CD4-positive, CD25-positive, alpha-beta regulatory T cell (primary cell): ENCODE measurements around the gene YPEL5. TPM values are rescaled to one million over a fixed set of nuclear protein-coding genes. Genes with fewer than 3 reads are reported as not detected.
A peak's percentile ranks its signal among the peaks of the same experiment; 100 is the strongest.

Source experiments
- ATAC-seq, 2 donors: fragments of 150-1000 bp; cut with Tn5 transposase; one replicate each; pipeline ENCODE4 v1.10.0; 2021; ENCODE audit warnings: low read depth in 2 of 2, moderate number of reproducible peaks in 2 of 2, moderate library complexity in 1 of 2
- DNase-seq, 3 donors: peaks; one replicate each; pipeline versions ENCODE4 v3.0.0 to v3.0.0-alpha.2; 2012 to 2022; ENCODE audit warnings: mixed read lengths in 1 of 3
- H3K27ac ChIP-seq: one replicate; pipeline ENCODE4 v1.7.0; 2013; ENCODE audit warnings: mild to moderate bottlenecking, low read length; ENCODE audit not compliant: insufficient read depth, poor library complexity, severe bottlenecking
- H3K27me3 ChIP-seq: one replicate; pipeline ENCODE4 v1.7.0; 2013; ENCODE audit warnings: low read length; ENCODE audit not compliant: control insufficient read depth, insufficient read depth
- H3K36me3 ChIP-seq: one replicate; pipeline ENCODE4 v1.7.0; 2013; ENCODE audit warnings: mild to moderate bottlenecking, low read length, moderate library complexity; ENCODE audit not compliant: control insufficient read depth, insufficient read depth
- H3K4me1 ChIP-seq: 2 replicates; pipeline ENCODE4 v1.7.0; 2013; ENCODE audit warnings: mild to moderate bottlenecking, low read length; ENCODE audit not compliant: insufficient read depth, control insufficient read depth, poor library complexity, severe bottlenecking
- H3K4me3 ChIP-seq: one replicate; pipeline ENCODE4 v1.7.0; 2013; ENCODE audit warnings: low read depth, mild to moderate bottlenecking, low read length, moderate library complexity
- H3K9me3 ChIP-seq, 2 experiments: 1 replicate in 1 of 2; 2 replicates in 1 of 2; pipeline ENCODE4 v1.7.0; 2013; ENCODE audit warnings: low read length in 2 of 2, mild to moderate bottlenecking in 1 of 2, moderate library complexity in 1 of 2; ENCODE audit not compliant: control insufficient read depth in 2 of 2
- H3K27ac Mint-ChIP-seq, 3 donors: one replicate each; pipeline ENCODE4 v1.8.0; 2020 to 2022; ENCODE audit warnings: mild to moderate bottlenecking in 3 of 3, mixed read lengths in 3 of 3, moderate library complexity in 2 of 3
- H3K27me3 Mint-ChIP-seq: one replicate; pipeline ENCODE4 v1.8.0; 2022; ENCODE audit warnings: mild to moderate bottlenecking, mixed read lengths
- H3K36me3 Mint-ChIP-seq: one replicate; pipeline ENCODE4 v1.8.0; 2020; ENCODE audit warnings: mixed read lengths
- H3K4me1 Mint-ChIP-seq, 4 donors: one replicate each; pipeline ENCODE4 v1.8.0; 2020 to 2022; ENCODE audit warnings: mixed read lengths in 4 of 4, mild to moderate bottlenecking in 1 of 4
- H3K4me3 Mint-ChIP-seq, 4 donors: one replicate each; pipeline ENCODE4 v1.8.0; 2020 to 2022; ENCODE audit warnings: mild to moderate bottlenecking in 4 of 4, mixed read lengths in 4 of 4, moderate library complexity in 3 of 4
- H3K9me3 Mint-ChIP-seq, 7 donors: one replicate each; pipeline ENCODE4 v1.8.0; 2020 to 2022; ENCODE audit warnings: mixed read lengths in 7 of 7, mild to moderate bottlenecking in 3 of 7, moderate library complexity in 2 of 7
- polyA plus RNA-seq, 4 donors: library from polyadenylated mRNA; unstranded; fragments of 300-500 nt; fragmentation: Illumina TruSeq; gene quantifications; one replicate each; pipeline ENCODE4 v1.2.3, GENCODE V29; 2021
- total RNA-seq: library from RNA; stranded (reverse); gene quantifications from one replicate; pipeline ENCODE4 v1.2.3, GENCODE V29; 2022

YPEL5 gene
- total and polyA plus RNA-seq, 5 donors from 2014 or later = 158 to 616 (median 176) TPM

DNA sequence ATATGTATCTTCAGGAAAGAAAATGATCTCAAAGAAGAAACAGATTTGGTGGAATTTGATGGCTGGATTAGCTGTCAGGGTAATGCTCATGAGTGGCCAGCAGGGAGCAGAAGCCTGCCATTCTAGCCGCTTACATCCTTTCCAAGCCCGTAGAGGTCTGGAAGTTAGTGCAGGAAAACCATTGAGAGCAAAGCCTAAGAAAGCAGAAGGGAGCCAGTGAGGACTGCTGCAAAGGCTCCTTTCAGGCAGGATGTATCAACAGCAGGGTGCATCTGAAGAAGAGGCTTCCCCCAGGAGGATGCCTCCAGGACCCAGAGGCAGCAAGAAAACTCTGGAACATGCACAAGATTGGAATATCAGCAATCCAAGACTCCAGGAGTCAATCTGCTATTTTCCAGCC, 61.6 kb downstream of the YPEL5 start:
- peak overlapping the region; percentile 22 for H3K4me3 ChIP-seq

DNA sequence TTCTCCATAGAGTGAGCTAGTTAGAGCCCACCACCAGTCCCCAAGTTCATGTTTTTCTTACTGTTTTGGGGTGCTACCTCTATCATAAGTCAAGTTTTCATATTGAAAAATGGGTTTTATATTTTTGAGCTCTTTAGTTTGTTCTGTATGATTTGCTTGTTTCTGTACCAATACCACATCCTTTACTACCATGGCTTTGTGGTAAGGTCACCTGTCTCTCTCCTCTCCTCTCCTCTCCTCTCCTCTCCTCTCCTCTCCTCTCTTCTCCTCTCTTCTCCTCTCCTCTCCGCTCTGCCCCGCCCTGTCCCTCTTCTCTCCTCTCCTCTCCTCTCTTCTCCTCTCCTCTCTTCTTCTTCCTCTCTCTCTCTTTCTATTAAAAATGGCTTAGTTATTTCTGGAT, 62.4 kb downstream of the YPEL5 start:
- Mint-ChIP-seq H3K27me3 (peaks cover 5% of the 10 kb centered on the region), H3K4me1 (peaks cover 9 to 24% (median 12%) of the 10 kb centered on the region in 4 donors), H3K27ac (peak overlapping the region; percentile 68 to 79 (median 73)), H3K4me3 (peak overlapping the region in 3 of 4 donors; percentile 6 to 71 (median 9)), H3K36me3 (no peaks in the 10 kb centered on the region), H3K9me3 (no peaks in the 10 kb centered on the region)
- peak overlapping the region; percentile 38 for H3K27ac ChIP-seq
- DNase-seq (peak in 2 of 3 donors; percentile 39 to 46), ATAC-seq (peak; percentile 37 to 72)
- no peak overlapping the region for H3K4me3 ChIP-seq
- no peaks in the 10 kb centered on the region for H3K36me3 ChIP-seq
- H3K27me3 ChIP-seq = no peaks in the 10 kb centered on the region
- H3K9me3 ChIP-seq = no peaks in the 10 kb centered on the region
- H3K4me1 ChIP-seq = peaks cover 10% of the 10 kb centered on the region

More for the DNA sequence above, 61.6 kb downstream of the YPEL5 start:
- DNase-seq = peak in 2 of 3 donors; percentile 35 to 54
- Mint-ChIP-seq H3K27me3 (peaks cover 7% of the 10 kb centered on the region), H3K27ac (peak overlapping the region; percentile 68 to 79 (median 73)), H3K4me3 (peak overlapping the region in 2 of 4 donors; percentile 9 to 60), H3K4me1 (peaks cover 9 to 24% (median 9%) of the 10 kb centered on the region in 4 donors), H3K36me3 (no peaks in the 10 kb centered on the region), H3K9me3 (no peaks in the 10 kb centered on the region)
- Histone ChIP-seq H3K9me3 (no peaks in the 10 kb centered on the region), H3K27ac (peak overlapping the region; percentile 38), H3K4me1 (peaks cover 10% of the 10 kb centered on the region), H3K36me3 (no peaks in the 10 kb centered on the region), H3K27me3 (no peaks in the 10 kb centered on the region)
- peak; percentile 37 to 47 for ATAC-seq

Other genes starting within 250 kb of the YPEL5 start
- not detected for gene ALK, start 225.4 kb upstream of the YPEL5 start, total RNA-seq
- not detected for gene ALK, start 225.4 kb upstream of the YPEL5 start, polyA plus RNA-seq
- gene LBH, start 84.5 kb downstream of the YPEL5 start, total RNA-seq = 215 TPM
- gene LBH, start 84.5 kb downstream of the YPEL5 start, polyA plus RNA-seq = 100 to 1,000 TPM; 225 to 299 (median 250) TPM